Measurements from ENCODE around the gene CHURC1. TPM values are rescaled to one million over a fixed set of nuclear protein-coding genes. Genes with fewer than 3 reads are reported as not detected.

CHURC1 gene
- total RNA-seq, 1 donor from 2014 or later: 72.6 TPM

DNA sequence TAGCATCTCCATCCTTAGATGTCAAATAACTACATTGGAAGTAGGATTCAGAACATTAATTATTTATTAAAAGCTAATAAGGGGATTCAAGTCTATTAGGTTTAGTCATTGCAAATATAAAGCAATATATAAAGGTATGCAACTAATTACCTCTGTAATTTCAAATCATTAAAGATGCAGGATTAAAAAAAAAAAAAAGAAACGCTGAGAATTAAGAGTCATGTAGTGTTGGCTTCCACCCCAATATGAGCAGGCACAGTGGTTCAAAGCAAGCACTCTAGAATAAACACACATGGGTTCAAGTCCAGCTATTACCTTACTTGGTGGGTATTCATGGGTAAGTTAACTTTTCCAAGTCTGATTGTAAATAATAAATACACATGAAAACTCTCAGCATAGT, 45.4 kb upstream of the CHURC1 start:
- Histone ChIP-seq H3K9me3 (no peaks in the 10 kb centered on the region), H3K4me1 (no peaks in the 10 kb centered on the region), H3K4me3 (no peak overlapping the region), H3K27ac (no peak overlapping the region), H3K27me3 (ENCODE audit: low read depth) (no peaks in the 10 kb centered on the region), H3K36me3 (no peaks in the 10 kb centered on the region)
- no peak for DNase-seq
- TF ChIP-seq, protein P1, sequence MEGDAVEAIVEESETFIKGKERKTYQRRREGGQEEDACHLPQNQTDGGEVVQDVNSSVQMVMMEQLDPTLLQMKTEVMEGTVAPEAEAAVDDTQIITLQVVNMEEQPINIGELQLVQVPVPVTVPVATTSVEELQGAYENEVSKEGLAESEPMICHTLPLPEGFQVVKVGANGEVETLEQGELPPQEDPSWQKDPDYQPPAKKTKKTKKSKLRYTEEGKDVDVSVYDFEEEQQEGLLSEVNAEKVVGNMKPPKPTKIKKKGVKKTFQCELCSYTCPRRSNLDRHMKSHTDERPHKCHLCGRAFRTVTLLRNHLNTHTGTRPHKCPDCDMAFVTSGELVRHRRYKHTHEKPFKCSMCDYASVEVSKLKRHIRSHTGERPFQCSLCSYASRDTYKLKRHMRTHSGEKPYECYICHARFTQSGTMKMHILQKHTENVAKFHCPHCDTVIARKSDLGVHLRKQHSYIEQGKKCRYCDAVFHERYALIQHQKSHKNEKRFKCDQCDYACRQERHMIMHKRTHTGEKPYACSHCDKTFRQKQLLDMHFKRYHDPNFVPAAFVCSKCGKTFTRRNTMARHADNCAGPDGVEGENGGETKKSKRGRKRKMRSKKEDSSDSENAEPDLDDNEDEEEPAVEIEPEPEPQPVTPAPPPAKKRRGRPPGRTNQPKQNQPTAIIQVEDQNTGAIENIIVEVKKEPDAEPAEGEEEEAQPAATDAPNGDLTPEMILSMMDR (IDR thresholded peaks at IDR 0.05): no peak
- no peak for ATAC-seq
- intact Hi-C loops (cut with DNase I): no loop called here

DNA sequence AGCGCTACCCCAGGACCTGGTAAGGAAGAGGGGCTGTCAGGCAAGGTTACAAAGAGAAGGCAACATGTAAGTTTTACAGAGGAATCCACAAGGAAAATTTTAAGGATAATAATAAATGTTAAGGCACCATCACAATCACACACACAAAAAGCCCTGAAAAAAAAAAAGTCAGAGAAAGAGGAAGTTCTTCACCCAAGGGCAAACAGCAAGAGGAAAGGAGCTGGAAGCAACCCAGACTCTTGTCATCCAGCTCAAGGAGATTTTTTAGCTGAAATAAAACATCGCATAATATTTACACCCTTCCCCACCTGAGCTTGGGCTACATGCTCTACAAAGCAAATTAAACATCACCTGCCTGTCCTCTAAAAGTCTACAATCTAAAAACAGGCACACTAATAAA, 44.1 kb upstream of the CHURC1 start:
- TF ChIP-seq, protein P1 (IDR thresholded peaks at IDR 0.05): no peak
- ATAC-seq (no peak), DNase-seq (no peak)
- no peaks in the 10 kb centered on the region for H3K4me1 ChIP-seq
- no peaks in the 10 kb centered on the region for H3K36me3 ChIP-seq
- no peaks in the 10 kb centered on the region for H3K9me3 ChIP-seq
- H3K27ac ChIP-seq: no peak overlapping the region
- H3K27me3 ChIP-seq (ENCODE audit: low read depth): no peaks in the 10 kb centered on the region
- H3K4me3 ChIP-seq: no peak overlapping the region
- intact Hi-C loops (cut with DNase I): no loop called here

DNA sequence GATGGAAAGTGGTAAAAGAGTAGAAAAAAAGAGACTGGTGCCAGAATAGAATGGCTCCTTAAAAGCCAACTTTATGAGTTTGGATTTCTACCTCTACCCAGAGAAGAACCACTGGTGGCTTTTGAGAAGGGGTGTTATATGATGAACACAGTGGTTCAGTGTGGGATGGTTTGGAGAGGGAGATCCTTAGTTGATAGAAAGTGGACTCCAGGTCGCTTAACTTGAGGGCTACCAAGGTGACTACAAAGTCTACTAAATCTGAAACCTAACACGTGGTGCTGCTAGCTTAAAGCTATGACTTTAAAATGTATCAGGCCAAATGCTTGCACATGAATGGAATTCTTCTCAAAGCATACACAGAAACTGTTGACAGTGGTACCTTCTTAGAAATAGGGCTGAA, 42.9 kb upstream of the CHURC1 start:
- no peaks in the 10 kb centered on the region for H3K36me3 ChIP-seq
- DNase-seq (no peak), ATAC-seq (no peak)
- intact Hi-C loops (cut with DNase I): no loop called here
- H3K27me3 ChIP-seq (ENCODE audit: low read depth): no peaks in the 10 kb centered on the region
- H3K27ac ChIP-seq: no peak overlapping the region
- TF ChIP-seq, protein P1 (IDR thresholded peaks at IDR 0.05): no peak
- H3K4me3 ChIP-seq: no peak overlapping the region
- H3K4me1 ChIP-seq: no peaks in the 10 kb centered on the region
- H3K9me3 ChIP-seq: no peaks in the 10 kb centered on the region

DNA sequence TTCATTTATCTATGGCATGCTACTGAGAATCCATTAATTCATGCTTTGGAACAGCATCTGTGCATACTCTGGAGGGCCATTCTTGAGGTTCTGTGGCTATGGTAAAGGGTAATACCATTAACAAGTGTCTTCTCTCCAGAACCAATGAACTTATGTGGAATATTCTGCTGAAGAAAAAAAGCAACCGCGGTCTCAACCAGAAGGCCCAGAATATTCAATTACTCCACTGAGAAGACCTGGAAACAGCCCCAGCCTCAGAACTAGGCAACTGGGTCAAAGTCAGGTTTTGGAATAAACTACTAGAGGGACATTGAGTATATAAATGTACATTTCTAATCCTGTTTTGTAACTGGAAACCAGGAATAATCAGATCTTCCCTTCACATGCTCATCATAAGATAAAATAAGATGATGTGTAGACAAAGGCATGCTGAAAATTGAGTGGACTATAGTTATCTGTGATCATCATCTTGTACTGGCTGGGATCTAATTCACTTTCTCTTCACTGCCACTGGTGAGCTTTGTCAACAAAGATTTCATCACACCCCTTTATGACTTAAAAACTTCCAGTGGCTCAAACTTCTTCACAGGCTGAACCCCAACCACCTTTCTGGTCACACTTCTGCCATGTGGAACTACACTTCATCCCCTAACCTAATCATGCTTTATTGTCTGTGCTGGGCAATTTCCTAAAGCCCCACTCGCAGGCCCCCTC, 40.6 kb upstream of the CHURC1 start:
- peaks cover 11% of the 10 kb centered on the region for H3K27me3 ChIP-seq (ENCODE audit: low read depth)
- TF ChIP-seq, protein P1 (IDR thresholded peaks at IDR 0.05): no peak
- no peak overlapping the region for H3K4me3 ChIP-seq
- no peak for DNase-seq
- H3K27ac ChIP-seq: no peak overlapping the region
- intact Hi-C loops (cut with DNase I): no loop called here
- H3K9me3 ChIP-seq: no peaks in the 10 kb centered on the region
- no peaks in the 10 kb centered on the region for H3K36me3 ChIP-seq
- H3K4me1 ChIP-seq: no peaks in the 10 kb centered on the region
- no peak for ATAC-seq

DNA sequence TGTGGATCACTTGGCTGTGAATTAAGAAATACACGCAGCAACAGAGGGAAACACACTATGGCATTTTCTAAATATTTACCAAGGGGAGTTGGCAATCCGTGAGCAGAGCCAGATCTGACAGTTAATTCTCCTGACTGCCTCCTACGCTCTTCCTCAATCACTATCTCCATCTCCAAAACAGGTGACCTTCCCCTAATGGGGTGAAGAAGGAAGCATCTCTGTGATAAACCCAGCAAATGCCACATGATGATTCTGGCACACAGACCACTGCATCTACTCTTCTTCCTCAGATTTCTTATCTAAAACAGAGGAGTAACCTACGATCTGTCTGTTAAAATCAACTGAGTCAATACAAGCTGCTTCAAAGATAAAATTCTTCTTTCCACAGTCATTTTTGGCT, 38.9 kb upstream of the CHURC1 start:
- Histone ChIP-seq H3K36me3 (no peaks in the 10 kb centered on the region), H3K9me3 (no peaks in the 10 kb centered on the region), H3K27me3 (ENCODE audit: low read depth) (peaks cover 26% of the 10 kb centered on the region), H3K4me1 (peaks cover 14% of the 10 kb centered on the region), H3K27ac (no peak overlapping the region), H3K4me3 (no peak overlapping the region)
- no peak for DNase-seq
- ATAC-seq: no peak
- intact Hi-C loops (cut with DNase I): no loop called here
- TF ChIP-seq, protein P1 (IDR thresholded peaks at IDR 0.05): no peak
